GM10847 (cell line): ENCODE data around the gene TMPRSS2.

ENCODE experiments used
- POLR2A ChIP-seq: IDR thresholded peaks from 2 replicates; pipeline ENCODE4 v1.6.1; 2011; ENCODE audit not compliant: insufficient read length; ENCODE audit errors: extremely low read depth

The TMPRSS2 gene

GRCh38 chr21:41477641-41478318, 30.2 kb downstream of the TMPRSS2 start:
- no peak for TF ChIP-seq POLR2A

DNA sequence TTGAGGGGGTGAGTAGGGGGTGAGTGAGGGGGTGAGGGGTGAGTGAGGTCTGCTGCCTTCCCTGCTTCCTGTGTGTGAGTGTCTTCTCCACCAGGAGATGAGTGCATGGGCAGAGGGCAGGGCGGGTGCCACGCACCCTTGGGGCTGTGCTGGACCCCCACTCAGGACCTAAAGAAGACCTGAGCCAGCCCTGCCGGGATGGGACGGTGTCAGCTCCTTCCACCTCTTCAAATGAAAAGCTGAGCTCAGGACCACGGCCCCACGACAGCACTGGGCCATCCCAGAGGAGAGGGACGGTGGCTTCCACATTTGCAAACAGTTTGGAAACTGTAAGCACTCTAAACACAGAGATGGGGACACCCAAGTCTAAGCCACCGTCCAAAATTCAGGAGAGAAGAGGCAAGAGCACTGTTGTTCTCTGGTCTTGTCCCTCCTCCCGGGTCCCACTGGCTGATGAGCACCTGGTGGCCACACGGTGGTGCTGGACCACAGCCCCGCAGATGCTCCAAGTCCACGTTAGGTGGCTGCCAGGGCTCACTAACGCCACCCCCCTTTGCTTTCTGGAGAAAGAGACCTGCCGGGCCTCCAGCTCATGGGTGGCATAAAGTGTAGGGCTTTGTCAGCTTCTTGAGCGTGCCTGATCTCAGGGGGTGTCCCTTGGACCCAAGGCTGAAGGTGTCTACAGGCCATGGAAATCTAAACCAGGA, 32.1 kb downstream of the TMPRSS2 start:
- no peak for TF ChIP-seq POLR2A

DNA sequence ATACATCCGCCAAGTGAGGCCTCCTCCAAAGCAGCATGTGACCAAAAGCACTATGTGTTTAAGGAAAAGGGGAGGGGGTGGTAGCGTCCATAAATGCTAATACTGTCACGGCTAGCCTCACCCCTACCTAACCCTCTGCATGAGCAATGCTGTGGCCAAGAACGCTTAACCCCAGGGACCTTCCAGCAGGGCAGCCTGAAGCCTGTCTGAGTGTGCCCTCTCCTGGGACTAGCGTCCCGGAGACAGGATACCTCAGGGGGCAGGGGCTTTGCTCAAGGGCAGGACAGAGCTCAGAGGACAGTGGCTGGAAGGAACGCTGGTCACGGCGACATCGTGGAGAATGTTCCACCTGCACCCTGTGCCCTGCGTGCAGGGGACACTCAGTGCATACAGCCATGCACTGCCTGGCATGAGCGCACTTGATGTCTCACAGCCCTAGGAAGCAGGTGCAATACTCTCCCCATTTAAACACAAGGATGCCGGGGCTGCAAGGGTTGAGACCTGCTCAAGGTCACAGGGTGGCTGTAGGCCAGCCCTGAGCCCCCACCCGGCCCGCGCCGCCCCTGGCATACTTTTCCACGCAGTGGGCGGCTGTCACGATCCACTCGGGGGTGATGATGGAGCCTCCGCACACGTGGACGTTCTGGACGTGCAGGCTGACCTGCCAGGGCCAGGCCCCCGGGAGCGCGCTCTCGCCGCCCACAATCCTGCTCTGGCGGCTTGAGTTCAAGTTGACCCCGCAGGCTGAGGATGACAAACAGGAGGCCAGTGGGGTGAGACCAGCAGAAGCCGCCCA, 35.0 kb downstream of the TMPRSS2 start:
- TF ChIP-seq POLR2A, result no peak

- TF ChIP-seq POLR2A, result no peak
Observed at GRCh38 chr21:41470054-41470453, 37.9 kb downstream of the TMPRSS2 start.

DNA sequence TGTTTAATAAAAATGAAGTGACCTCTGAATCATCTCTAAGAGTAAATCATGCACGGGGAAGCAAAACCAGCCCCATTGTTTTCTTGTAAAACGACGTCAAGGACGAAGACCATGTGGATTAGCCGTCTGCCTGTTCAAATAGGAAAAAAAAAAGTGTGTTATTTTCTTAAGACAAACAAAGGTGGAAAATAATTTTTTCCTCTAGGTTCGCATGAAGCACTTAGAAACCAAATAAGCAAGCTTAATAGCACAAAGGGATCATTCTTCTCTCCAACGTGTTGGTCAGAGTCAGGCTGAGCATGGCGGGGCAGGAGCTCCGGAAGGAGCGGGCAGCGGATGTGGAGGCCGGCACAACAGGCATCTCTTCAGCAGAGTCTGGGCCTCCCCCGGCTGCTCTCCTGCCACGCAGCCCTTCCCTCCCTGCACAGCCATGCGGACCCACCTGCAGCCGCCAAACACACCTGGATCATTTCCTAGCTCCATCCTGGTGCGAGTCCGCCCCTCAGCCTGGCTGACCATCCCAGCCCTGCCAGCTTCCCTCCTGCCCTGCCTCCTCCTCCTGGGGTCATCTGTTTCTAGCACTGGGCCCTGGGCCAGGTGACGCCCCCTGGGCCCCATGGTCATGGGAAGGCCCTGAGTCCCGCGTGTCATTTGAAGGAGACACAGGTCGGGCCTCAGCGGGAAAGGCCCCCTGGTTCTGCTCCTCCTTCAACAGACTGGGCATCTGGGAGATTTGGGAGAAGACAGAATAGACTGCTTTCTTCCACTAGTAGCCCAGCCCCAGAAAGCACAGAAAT, 41.7 kb downstream of the TMPRSS2 start:
- no peak for TF ChIP-seq POLR2A

DNA sequence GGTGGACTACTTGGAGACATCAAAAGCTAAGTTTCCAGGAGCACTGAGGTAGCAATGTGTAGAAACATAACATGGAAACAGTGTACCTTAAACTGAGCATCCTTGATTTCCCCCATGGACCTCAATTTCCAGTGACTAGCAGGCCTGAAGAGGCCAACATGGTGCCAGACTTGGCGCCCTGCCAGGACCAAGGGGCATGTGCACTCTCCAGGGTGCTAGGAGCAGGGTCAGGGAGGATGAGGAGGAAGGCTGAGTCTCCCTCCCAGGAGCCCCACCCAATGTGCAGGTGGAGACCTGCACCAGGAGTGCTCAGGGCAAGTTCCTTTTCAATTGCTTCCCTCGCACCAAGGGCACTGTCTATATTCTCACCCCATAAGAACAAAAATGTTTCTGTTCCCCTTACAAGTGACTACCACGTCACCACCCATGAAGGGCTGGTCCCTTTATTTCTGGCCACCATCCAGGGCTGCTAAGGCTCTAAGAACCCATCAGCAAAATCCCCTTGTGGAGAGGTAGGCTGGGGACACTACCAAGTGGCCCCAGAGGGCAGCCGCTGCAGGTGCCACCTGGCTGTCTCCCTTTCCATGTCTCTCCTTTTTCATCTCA, 42.7 kb downstream of the TMPRSS2 start:
- no peak for TF ChIP-seq POLR2A

GRCh38 chr21:41460578-41461527, 47.1 kb downstream of the TMPRSS2 start:
- TF ChIP-seq POLR2A, result no peak

GRCh38 chr21:41459884-41460534, 47.9 kb downstream of the TMPRSS2 start:
- no peak for TF ChIP-seq POLR2A

DNA sequence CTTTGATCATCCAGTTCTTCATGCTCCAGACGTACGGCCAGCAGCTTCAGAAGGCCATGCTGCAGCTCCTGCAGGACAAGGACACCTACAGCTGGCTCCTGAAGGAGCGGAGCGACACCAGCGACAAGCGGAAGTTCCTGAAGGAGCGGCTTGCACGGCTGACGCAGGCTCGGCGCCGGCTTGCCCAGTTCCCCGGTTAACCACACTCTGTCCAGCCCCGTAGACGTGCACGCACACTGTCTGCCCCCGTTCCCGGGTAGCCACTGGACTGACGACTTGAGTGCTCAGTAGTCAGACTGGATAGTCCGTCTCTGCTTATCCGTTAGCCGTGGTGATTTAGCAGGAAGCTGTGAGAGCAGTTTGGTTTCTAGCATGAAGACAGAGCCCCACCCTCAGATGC, 49.4 kb downstream of the TMPRSS2 start:
- TF ChIP-seq POLR2A, result no peak

DNA sequence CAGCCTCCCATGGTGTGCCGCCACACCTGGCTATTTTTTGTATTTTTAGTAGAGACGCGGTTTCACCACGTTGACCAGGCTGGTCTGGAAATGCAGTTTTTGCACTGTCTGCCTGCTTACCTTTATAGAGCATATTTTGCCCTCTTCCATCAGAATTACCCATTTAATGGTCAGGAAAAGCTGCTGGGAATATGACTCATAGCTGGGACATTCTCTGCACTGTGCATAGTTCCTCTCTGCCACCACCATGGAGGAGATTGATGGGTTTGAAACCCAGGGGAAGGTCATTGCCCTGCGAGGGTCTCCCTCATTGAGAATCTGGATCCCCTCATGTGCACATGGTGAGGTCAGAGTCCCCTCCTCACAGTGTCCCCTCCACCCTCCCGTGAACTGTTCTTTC, 49.8 kb downstream of the TMPRSS2 start:
- no peak for TF ChIP-seq POLR2A

GRCh38 chr21:41453761-41454160, 54.2 kb downstream of the TMPRSS2 start:
- TF ChIP-seq POLR2A, result no peak

- TF ChIP-seq POLR2A, result no peak
Observed at GRCh38 chr21:41453198-41453597, 54.8 kb downstream of the TMPRSS2 start.

DNA sequence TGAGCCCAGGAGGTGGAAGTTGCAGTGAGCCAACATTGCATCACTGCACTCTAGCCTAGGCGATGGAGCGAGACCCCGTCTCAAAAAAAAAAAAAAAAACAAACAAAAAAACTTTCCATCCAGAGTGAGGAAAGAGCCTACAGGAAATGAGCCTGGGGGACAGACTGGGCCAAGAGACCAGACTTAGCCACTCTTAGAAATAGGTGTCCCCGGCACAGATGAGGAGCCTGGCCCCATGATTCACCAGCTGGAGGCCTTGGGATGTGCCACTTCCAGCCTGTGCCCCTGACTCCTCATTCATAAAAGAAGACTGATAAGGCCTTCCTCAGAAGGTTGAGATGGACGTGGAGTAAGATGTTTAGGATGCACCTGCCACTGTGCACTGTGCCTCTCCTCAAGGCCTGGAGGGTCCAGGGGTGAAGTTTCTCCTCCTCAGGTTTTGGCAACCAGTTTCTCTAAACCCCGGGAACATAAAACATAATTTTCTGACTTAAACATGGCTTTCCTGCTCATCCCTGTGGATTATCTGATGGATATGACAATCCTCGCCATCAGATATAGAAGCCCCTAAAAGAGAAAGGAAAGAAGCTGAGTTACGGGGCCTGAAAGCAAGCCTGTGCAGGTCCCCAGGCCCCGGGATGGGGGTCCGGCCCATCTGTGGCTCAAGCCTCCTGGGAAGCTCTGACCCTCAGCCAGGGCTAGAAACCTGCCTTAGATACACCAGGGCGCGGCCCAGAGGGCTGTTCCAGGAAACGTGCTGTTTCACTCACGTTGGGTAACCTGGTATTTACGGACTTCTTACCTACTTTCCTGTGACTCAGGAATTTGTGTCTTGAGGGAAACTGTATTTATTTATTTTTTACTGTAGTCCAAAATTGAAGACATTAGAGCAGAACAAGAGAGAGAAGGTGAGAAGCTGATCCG, 55.9 kb downstream of the TMPRSS2 start:
- TF ChIP-seq POLR2A, result no peak

GRCh38 chr21:41449613-41450012, 58.3 kb downstream of the TMPRSS2 start:
- no peak for TF ChIP-seq POLR2A
